IPS-20b (cell line): Measurements from ENCODE around the gene TENM4.

Experiments used
- H3K27ac ChIP-seq: one replicate; pipeline ENCODE4 v1.5.1; 2013; ENCODE audit warnings: low read length
- H3K27me3 ChIP-seq: 2 replicates; pipeline ENCODE4 v1.6.1; 2013; ENCODE audit warnings: mild to moderate bottlenecking, low read length, inconsistent platforms; ENCODE audit not compliant: insufficient read depth
- H3K36me3 ChIP-seq: 2 replicates; pipeline ENCODE4 v1.6.1; 2013; ENCODE audit warnings: low read depth, mild to moderate bottlenecking, inconsistent platforms, low read length, moderate library complexity; ENCODE audit not compliant: insufficient read depth
- H3K4me1 ChIP-seq: 2 replicates; pipeline ENCODE4 v1.6.1; 2013; ENCODE audit warnings: mild to moderate bottlenecking, control low read depth, inconsistent platforms, low read length, moderate library complexity; ENCODE audit not compliant: insufficient read depth
- H3K4me3 ChIP-seq: 2 replicates; pipeline ENCODE4 v1.5.1; 2013; ENCODE audit warnings: mild to moderate bottlenecking, low read length, inconsistent platforms
- H3K9ac ChIP-seq: 2 replicates; pipeline ENCODE4 v1.6.1; 2013; ENCODE audit warnings: low read depth, mild to moderate bottlenecking, inconsistent platforms, low read length, moderate library complexity
- H3K9me3 ChIP-seq: 2 replicates; pipeline ENCODE4 v1.6.1; 2013; ENCODE audit warnings: mild to moderate bottlenecking, low read depth, low read length, inconsistent platforms; ENCODE audit not compliant: insufficient read depth

The TENM4 gene

DNA sequence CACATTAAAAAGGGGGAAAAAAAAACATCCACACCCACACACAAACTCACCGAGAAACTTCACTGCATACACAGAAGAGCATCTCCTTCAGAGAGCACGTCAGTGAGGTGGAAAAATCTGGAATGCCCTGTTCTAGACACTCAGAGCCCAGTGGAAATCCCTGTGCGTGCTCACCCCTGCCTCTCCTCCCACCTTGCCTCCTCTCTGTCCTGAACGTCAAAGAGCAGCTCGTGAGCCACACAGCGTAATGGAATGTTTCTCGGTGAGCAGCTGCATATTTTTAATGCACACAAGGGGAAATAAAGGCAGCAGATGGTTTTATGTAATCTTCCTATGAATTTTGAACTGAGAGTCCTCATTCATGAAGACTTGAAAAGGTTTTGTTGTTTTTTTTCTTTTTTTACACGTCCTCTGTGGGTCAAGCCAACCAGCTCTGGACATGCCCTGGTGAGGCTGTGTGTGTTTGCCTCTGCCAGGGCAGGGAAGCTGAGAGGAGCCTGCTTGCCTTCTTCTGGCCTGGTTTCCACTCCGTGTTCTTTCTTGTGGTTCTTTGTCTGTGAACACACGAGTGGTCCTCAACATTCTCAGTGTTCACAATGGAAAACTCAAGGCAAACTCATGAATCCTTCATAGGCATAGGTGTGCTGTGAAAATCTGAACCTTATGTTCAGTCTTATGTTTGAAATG lies 219.2 kb downstream of the TENM4 start:
- H3K36me3 ChIP-seq: no peaks in the 10 kb centered on the region
- H3K4me3 ChIP-seq: no peak overlapping the region
- no peaks in the 10 kb centered on the region for H3K4me1 ChIP-seq
- no peak overlapping the region for H3K27ac ChIP-seq
- H3K27me3 ChIP-seq: no peaks in the 10 kb centered on the region
- H3K9ac ChIP-seq: no peak overlapping the region
- no peaks in the 10 kb centered on the region for H3K9me3 ChIP-seq

DNA sequence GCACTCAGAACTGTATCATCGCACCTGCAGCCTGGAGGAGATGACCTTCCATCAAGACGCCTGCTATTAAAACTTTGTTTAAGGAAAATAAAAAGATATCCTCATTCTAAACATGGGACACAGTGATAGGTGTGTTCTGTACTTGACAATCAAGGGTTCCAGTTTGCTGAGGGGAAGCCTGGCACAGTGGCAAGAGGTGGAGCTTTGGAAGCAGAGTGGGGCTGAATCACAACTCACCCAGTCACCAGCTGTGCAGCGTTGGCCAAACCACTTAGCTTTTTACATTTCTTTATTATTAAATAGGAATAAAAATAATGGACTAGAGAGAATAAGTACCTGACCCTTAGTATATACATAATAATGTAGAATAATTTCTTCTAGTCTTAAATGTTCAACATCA lies 220.7 kb downstream of the TENM4 start:
- Histone ChIP-seq H3K27me3 (no peaks in the 10 kb centered on the region), H3K9ac (no peak overlapping the region), H3K9me3 (no peaks in the 10 kb centered on the region), H3K36me3 (no peaks in the 10 kb centered on the region), H3K27ac (no peak overlapping the region), H3K4me1 (no peaks in the 10 kb centered on the region), H3K4me3 (no peak overlapping the region)

DNA sequence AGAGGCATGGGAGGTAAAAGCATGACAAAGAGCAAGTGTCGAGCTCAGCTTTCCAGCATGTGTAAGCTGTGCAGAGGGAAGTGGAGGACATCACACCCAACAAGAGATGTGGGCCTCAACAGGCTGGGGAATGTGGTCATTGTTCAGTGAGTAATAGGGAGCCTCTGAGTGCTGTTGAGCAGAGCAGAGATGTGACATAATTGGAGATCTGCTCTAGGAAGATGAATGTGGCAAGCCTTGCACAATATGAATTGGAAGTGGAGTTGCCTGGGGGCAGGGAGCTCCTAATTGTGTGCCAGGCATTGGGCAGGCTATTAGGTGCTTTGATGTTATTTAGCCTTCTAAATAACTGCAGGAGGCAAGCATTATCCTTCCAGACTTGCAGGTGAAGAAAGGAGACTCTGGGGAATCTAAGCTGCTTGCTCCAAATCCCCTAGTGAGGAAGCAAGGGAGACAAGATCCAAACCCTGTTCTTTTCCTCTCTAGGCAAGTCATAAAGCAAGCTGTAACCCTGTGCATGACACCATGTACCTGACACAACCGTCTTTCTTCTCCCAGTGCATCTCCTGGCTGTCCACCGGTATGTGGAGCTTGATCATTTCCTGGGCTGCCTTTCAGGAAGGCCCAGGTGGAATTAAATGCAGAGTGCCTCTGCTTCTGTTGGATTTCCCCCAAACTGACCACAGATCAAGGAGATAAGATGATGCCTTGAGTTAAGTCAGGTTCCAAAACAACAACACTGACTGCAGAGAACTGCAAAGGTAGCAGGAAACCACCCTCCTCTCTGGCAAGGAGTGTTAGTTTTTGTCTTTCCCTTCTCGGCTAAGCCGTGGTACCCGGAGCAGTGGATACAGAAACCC lies 221.4 kb downstream of the TENM4 start:
- no peak overlapping the region for H3K4me3 ChIP-seq
- H3K9ac ChIP-seq: no peak overlapping the region
- H3K27me3 ChIP-seq: no peaks in the 10 kb centered on the region
- no peak overlapping the region for H3K27ac ChIP-seq
- no peaks in the 10 kb centered on the region for H3K36me3 ChIP-seq
- H3K9me3 ChIP-seq: no peaks in the 10 kb centered on the region
- no peaks in the 10 kb centered on the region for H3K4me1 ChIP-seq

DNA sequence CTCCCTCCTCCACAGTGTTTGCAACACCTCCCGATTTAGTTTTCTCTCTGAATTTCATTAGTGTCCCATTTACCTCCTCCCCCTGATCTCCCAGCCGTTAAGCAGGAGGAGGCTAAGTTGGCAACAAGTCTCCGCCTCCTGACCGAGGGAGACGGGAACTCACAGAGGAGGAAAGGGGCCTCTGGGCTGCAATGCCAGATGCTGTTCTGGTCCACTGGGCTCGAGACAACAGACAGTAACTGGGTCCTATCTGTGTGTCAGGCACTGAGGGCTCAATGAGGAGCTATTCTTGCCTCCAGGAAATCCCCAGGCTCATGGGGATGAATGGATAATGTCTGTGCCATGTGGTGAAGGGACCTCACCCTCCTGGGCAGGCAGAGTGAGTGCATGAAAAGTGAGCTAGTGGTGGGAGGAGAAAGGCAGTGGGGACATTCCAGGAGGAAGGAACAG lies 228.1 kb downstream of the TENM4 start:
- H3K9me3 ChIP-seq: no peaks in the 10 kb centered on the region
- H3K4me3 ChIP-seq: no peak overlapping the region
- no peaks in the 10 kb centered on the region for H3K27me3 ChIP-seq
- no peak overlapping the region for H3K27ac ChIP-seq
- H3K4me1 ChIP-seq: no peaks in the 10 kb centered on the region
- H3K36me3 ChIP-seq: no peaks in the 10 kb centered on the region
- no peak overlapping the region for H3K9ac ChIP-seq

DNA sequence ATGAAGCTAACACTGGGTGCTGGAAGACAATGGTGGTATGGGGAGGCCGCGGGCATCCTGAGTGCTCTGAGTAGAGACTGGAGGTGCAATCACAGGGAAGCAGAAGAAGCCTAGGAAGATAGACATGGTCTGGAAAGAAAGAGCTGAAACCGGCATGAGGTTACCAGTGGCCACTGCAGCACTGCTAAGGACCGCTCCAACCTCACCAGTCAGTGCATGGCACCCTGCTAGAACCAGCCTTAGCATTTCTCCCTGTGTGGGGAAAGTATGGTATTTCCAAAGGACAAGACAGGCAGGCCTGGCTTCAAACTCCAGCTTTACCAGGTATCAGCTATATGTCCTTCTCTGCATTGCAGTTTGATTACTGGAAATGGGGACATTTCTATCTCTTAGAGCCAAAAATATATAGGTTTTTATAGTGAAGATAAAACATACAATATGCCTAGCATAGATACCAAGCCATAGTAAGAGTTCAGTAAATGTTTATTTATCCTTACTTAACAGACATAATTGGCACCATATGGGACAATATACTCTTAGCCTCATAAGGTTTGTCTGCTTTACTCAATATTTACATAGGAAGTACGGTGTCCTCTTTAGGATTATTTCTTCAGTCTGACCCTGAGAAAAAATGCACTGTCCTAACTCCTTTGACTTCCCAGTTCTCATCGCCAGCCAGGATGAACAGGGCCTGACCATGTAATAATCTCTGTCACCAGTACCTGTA lies 231.1 kb downstream of the TENM4 start:
- H3K4me1 ChIP-seq: no peaks in the 10 kb centered on the region
- no peaks in the 10 kb centered on the region for H3K27me3 ChIP-seq
- H3K9me3 ChIP-seq: no peaks in the 10 kb centered on the region
- H3K4me3 ChIP-seq: no peak overlapping the region
- H3K27ac ChIP-seq: no peak overlapping the region
- H3K9ac ChIP-seq: no peak overlapping the region
- no peaks in the 10 kb centered on the region for H3K36me3 ChIP-seq

DNA sequence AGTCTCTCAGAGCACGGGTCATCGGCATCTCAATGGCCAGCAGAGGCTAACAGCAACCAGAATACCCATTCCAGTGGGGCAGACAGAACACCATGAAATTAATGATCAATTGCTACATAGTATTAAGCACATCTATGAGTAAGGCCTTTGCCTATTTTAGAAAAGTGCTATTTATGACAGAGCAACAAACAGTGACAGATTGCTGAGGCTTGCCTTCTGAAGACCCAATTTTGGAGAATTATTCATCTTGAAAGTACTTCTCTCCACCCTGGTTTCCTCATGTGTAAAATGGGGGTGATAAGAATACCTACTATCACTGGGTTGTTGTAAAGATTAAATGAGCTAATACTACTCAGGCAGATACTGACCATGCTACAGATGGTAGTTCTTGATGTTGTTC lies 232.7 kb downstream of the TENM4 start:
- no peaks in the 10 kb centered on the region for H3K9me3 ChIP-seq
- H3K4me1 ChIP-seq: no peaks in the 10 kb centered on the region
- H3K4me3 ChIP-seq: no peak overlapping the region
- no peaks in the 10 kb centered on the region for H3K36me3 ChIP-seq
- no peaks in the 10 kb centered on the region for H3K27me3 ChIP-seq
- H3K27ac ChIP-seq: no peak overlapping the region
- H3K9ac ChIP-seq: no peak overlapping the region

DNA sequence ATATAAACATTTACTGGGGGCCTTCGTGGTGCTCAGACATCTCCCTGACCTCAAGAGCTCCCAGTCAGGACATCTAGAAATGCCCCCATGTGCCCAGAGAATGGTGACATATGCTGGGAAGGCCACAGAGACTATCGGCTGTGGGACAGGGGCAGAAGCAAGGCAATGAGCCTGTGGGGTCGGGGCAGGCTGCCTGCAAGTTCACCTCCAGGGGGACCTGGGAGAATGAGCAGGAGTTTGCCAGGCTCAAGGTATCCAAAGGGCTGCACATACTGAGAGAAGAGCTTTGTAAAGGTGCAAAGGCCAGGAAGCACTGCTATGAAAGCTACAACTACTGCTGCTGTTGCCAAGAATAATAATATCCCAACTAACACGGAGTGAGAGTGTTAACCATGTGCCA lies 233.9 kb downstream of the TENM4 start:
- H3K27me3 ChIP-seq: no peaks in the 10 kb centered on the region
- H3K36me3 ChIP-seq: no peaks in the 10 kb centered on the region
- H3K9me3 ChIP-seq: no peaks in the 10 kb centered on the region
- no peaks in the 10 kb centered on the region for H3K4me1 ChIP-seq
- H3K27ac ChIP-seq: no peak overlapping the region
- no peak overlapping the region for H3K4me3 ChIP-seq
- H3K9ac ChIP-seq: no peak overlapping the region

- no peaks in the 10 kb centered on the region for H3K9me3 ChIP-seq
- H3K27ac ChIP-seq: no peak overlapping the region
Observed at GRCh38 chr11:79205786-79206185, 235.0 kb downstream of the TENM4 start.

DNA sequence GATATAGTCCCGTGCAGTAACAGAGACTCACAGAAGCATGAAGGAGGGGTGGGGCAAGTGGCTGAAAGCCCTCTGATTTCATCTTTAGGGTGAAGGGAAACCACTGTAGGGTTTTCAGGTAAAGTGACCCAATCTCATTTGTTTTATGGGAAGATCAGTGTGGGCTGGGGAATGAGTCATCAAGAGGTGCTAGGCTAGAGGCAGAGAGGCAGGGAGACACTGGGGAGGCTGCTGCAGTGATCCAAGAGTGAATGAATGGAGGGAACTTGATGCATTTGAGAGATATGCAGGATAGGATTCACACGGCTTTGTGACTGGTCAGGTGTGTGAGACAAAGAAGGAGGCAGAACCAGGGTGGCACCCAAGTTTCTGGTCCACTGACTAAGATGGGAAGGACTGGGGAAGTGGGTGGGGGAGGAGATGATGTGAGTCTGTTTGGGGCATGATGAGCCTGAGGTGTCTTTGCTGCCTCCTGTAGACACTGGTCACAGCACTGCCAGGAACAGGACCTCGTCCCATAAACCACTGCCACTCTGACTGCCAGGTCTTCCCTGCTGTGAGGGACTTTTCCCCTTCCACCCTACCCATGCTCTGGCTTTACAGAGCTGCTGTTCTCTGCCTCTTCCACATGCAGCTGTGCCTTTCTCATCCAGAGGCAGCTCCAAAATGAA lies 239.0 kb downstream of the TENM4 start:
- no peaks in the 10 kb centered on the region for H3K9me3 ChIP-seq
- no peak overlapping the region for H3K9ac ChIP-seq
- H3K27ac ChIP-seq: no peak overlapping the region
- no peaks in the 10 kb centered on the region for H3K36me3 ChIP-seq
- no peak overlapping the region for H3K4me3 ChIP-seq
- no peaks in the 10 kb centered on the region for H3K27me3 ChIP-seq
- no peaks in the 10 kb centered on the region for H3K4me1 ChIP-seq

More at GRCh38 chr11:79205786-79206185, 235.0 kb downstream of the TENM4 start:
- Histone ChIP-seq H3K27me3 (no peaks in the 10 kb centered on the region), H3K9ac (no peak overlapping the region), H3K4me3 (no peak overlapping the region), H3K36me3 (no peaks in the 10 kb centered on the region), H3K4me1 (no peaks in the 10 kb centered on the region)

DNA sequence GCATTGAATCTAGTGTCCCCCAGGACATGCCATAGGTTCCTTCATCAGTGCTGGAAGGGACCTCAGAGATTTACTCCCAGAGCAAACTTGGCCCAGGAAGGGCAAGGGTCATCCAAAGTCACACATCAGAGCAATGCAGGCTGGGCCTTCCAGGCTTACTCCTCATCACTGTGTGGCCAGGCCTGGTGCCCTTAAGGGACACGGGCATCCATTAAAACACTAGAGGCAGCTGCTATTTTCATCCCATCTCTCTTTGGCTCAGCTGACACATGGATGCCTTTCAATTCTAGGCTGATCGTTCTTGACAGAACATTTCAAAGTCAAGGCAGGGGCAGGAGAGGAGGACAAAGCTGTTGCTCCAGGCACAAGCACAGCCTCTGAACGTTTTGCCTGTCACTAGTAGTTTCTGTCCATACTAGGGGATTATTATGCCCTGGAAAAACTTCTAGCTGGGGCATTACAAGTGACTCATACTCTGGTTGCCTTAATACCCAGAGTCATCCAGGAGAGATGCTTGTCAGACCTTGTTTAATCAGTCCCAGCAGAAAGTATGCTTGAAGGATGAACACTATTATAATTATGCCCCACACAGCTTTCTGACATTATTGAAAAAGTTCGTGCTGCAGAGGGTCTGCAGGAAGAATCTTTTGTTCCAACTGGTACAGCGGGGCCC lies 240.3 kb downstream of the TENM4 start:
- Histone ChIP-seq H3K27ac (no peak overlapping the region), H3K9ac (no peak overlapping the region), H3K9me3 (no peaks in the 10 kb centered on the region), H3K4me1 (no peaks in the 10 kb centered on the region), H3K36me3 (no peaks in the 10 kb centered on the region), H3K4me3 (no peak overlapping the region), H3K27me3 (no peaks in the 10 kb centered on the region)

GRCh38 chr11:79199729-79200354 lies 241.0 kb downstream of the TENM4 start:
- no peaks in the 10 kb centered on the region for H3K27me3 ChIP-seq
- no peaks in the 10 kb centered on the region for H3K4me1 ChIP-seq
- H3K9ac ChIP-seq: no peak overlapping the region
- no peaks in the 10 kb centered on the region for H3K36me3 ChIP-seq
- no peak overlapping the region for H3K4me3 ChIP-seq
- H3K9me3 ChIP-seq: no peaks in the 10 kb centered on the region
- H3K27ac ChIP-seq: no peak overlapping the region
